ENCODE measurements around the gene STX4.

Gene STX4

DNA sequence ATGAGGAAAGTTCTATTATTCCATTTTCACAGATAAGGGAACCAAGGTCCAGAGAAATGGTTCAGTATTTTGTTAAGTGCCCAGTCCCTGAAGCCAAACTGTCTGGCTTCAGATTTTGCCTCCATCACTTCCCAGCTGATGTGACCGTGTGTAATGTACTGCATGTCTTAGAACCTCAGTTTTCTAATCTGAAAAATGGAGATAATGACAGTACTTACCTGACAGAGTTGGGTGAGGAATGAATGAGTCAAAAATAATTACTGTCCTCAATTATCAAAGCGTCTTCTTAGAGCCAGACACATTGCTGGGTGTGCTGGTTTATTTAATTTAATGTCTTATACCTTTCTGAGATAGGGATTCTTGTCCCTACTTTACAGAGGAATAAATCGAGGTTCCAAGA is 34.0 kb downstream of the STX4 start:
- no peak for DNase-seq (ENCODE audit: low spot score)

DNA sequence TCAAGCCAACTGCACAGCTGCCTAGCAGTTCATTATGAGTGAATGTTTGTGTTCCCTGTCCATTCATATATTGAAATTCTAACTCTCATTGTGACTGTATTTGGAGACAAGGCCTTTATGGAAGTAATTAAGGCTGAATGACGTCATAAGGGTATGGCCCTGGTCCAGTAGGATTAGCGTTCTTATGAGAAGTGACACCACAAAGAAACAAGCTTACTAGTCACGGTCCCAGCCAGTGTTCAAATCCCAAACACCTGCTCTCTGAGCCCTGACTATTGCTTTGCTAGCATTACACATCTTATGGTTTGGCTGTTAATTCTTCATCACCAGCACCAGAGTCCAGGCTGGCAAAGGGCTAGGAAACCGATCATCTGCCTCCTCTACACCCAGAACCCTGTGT is 38.5 kb downstream of the STX4 start:
- DNase-seq (ENCODE audit: low spot score) = peak; percentile 65

DNA sequence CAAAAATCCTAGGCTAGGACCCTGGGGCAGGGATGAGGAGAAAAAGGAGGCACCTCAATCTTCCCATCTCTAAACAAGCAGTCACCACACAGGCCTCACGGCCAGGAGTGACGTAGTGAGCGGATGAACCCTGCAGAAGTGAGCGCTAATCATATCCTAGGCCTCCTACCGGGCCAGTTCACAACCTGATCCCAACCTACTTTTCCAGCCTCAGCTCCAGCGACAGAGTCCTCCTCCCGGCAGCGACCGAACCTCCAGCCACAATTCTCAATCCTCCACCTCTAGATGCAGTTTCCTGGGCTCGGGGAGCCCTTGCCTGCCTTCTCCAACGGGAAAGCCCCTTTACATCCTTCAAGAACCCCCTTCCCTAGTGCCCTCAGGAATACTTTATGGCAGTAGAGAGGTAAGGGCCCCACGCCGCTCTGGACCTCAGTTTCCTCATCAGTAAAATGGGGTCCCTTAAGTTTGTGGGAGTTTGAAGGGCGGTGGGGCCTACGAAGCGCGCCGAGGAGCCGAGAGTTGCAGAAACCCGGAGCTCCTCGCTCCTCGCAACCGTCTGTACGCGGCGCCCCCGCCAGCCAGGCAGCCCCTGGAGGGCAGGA is 39.3 kb downstream of the STX4 start:
- DNase-seq (ENCODE audit: low spot score) = peak; percentile 39

DNA sequence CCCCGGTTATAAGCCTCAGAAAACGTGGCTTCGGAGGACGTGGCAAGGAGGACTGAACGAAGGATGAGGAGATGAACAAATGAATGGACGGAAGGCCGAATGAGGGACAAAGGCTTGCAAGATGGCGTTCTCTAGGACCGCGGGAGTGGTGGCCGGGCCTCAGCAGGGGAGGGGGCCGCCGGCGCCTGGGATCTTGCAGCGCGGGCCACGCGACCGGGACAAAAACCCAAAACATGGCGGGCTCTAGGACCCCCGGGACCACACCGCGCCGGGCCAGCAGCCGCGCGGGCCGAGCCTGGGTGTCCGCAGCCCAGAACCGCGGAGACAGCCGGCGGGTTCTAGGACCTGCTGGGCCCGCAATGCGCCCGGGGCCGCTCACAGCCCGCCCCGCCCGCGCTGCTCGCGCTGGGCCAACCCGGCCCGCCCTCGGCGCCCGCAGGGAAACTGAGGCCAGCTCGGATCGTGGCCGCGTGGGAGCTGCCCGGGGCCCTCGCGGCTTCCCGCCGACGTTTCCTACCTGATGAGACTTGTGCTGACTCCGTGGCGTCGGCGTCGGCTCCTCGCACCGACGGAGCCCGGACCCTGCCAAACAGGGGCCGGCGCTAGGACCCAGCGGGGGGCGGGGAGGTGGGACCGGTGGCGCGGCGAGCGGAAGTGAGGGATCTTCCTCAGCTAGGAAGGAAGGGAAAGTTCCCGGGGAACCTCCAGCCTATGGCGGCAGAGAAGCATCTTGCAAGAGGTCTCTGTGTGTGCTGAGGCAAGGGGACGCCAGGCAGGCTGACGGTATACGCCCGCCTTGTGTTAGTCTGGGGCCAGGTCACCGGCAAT is 40.0 kb downstream of the STX4 start:
- peak; percentile 89 for DNase-seq (ENCODE audit: low spot score)

DNA sequence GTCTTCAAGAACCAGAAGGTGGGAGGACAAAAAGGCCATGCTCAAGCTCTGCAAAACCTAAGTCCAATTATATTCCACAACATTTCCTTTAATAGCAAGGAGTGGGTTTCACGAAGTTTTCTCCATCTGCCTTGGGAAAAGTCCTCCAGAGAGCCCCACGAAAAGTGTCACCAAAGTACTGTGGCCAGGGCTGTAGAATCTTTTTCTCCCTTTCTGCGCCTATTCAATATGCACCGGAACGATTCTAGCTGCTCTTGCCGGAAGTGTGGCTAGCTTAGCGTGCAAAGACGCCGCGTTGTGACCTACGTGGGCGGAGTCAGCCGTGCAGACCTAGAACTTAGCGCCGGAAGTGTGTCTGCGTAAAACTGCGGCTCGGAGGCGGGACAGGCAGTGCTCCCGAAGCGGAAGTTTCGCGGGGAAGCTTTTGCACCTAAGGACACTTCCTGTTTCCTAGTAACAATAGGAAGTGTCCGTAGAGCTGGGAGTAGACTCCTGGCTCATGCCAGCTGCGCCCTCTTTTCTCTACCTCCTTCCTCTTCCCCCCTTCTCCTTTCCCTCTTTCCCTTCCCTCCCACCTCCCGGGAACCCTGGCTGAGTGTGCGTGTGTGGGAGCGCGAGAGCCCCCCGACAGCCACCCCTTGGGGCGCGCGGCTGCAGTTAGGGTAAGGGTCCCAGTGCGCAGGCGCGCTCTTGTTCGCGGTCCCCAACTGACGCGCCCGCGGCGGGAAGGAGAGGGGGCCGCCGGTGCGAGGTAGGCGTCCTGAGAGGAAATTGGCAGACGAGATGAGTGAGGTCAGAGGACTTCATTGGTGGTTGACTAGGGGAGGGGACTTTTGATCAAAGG is 40.8 kb downstream of the STX4 start, which contains the start of the genes ZNF646 and ZNF668:
TSS of gene ZNF646 (plus strand) at position 453 of the 844 bp plus-strand sequence. CDS start 1,903 bp downstream, outside the sequence.
TSS of gene ZNF668 (minus strand) at position 271 of the 844 bp plus-strand sequence. CDS start 9,781 bp downstream, outside the sequence.
- DNase-seq (ENCODE audit: low spot score) = peak; percentile 96

DNA sequence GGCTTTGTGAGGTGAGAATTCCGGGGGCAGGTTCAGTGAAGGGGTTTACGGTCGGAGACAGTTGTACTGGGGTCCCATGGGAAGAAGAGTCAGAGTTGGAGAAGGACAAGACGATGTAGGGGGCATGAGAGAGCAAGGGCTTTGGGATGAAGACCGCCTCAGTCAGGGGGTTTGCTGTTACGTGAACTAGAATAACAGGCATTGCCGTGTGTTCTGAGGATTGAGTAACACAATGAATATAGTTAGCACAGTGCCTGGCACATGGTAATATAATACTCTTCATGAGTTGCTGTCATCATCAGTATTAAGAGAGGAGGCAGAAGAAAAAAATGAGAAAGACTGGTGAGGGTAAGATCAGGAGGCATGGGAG is 41.4 kb downstream of the STX4 start:
- no peak for DNase-seq (ENCODE audit: low spot score)

DNA sequence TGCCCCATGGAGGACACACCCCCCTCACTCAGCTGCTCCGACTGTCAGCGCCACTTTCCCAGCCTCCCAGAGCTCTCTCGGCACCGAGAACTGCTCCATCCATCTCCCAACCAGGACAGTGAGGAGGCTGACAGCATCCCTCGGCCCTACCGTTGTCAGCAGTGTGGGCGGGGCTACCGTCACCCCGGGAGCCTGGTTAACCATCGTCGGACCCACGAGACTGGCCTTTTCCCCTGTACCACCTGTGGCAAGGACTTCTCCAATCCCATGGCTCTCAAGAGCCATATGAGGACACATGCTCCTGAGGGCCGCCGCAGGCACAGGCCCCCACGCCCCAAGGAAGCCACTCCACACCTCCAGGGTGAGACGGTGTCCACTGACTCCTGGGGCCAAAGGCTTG is 43.0 kb downstream of the STX4 start:
- no peak for DNase-seq (ENCODE audit: low spot score)

DNA sequence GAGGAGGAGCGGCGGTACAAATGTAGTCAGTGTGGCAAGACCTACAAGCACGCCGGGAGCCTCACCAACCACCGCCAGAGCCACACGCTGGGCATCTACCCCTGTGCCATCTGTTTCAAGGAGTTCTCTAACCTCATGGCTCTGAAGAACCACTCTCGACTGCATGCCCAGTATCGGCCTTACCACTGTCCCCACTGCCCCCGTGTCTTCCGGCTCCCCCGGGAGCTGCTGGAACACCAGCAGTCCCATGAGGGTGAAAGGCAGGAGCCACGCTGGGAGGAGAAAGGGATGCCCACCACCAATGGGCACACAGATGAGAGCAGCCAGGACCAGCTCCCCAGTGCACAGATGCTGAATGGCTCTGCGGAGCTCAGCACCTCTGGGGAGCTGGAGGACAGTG is 43.7 kb downstream of the STX4 start:
- no peak for DNase-seq (ENCODE audit: low spot score)

DNA sequence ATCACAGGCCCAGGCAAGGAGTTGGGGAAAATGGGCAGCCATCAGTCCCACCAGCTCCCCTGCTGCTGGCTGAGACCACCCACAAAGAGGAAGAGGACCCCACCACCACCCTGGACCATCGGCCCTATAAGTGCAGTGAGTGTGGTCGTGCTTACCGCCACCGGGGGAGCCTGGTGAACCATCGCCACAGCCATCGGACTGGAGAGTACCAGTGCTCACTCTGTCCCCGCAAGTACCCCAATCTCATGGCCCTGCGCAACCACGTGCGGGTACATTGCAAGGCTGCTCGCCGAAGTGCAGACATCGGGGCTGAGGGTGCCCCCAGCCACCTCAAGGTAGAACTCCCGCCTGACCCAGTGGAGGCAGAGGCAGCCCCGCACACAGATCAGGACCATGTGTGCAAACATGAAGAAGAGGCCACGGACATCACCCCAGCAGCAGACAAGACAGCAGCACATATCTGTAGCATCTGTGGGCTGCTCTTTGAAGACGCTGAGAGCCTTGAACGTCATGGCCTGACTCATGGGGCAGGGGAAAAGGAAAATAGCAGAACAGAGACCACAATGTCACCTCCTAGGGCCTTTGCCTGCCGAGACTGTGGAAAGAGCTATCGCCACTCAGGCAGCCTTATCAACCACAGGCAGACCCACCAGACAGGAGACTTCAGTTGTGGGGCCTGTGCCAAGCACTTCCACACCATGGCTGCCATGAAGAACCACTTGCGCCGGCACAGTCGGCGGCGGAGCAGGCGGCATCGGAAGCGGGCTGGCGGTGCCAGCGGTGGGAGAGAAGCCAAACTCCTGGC is 44.4 kb downstream of the STX4 start:
- no peak for DNase-seq (ENCODE audit: low spot score)

DNA sequence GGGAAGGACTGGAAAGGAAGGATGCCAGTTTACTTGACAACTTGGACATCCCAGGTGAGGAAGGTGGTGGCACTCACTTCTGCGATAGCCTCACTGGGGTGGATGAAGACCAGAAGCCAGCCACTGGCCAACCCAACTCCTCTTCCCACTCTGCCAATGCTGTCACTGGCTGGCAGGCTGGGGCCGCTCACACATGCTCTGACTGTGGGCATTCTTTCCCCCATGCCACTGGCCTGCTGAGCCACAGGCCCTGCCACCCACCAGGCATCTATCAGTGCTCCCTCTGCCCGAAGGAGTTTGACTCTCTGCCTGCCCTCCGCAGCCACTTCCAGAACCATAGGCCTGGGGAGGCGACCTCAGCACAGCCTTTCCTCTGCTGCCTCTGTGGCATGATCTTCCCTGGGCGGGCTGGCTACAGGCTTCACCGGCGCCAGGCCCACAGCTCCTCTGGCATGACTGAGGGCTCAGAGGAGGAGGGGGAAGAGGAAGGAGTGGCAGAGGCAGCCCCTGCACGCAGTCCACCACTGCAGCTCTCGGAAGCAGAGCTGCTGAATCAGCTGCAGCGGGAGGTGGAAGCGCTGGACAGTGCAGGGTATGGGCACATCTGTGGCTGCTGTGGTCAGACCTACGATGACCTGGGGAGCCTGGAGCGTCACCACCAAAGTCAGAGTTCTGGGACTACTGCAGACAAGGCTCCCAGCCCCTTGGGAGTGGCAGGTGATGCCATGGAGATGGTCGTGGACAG is 45.4 kb downstream of the STX4 start:
- DNase-seq (ENCODE audit: low spot score) = no peak

DNA sequence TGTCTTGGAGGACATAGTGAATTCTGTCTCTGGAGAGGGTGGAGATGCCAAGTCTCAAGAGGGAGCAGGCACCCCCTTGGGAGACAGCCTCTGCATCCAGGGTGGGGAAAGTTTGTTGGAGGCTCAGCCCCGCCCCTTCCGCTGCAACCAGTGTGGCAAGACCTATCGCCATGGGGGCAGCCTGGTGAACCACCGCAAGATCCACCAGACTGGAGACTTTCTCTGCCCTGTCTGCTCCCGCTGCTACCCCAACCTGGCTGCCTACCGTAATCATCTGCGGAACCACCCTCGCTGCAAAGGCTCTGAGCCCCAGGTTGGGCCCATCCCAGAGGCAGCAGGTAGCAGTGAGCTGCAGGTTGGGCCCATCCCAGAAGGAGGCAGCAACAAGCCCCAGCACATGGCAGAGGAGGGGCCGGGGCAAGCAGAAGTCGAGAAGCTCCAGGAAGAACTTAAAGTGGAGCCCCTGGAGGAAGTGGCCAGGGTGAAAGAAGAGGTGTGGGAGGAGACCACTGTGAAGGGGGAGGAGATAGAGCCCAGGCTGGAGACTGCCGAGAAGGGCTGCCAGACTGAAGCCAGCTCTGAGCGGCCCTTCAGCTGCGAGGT is 46.1 kb downstream of the STX4 start:
- no peak for DNase-seq (ENCODE audit: low spot score)

DNA sequence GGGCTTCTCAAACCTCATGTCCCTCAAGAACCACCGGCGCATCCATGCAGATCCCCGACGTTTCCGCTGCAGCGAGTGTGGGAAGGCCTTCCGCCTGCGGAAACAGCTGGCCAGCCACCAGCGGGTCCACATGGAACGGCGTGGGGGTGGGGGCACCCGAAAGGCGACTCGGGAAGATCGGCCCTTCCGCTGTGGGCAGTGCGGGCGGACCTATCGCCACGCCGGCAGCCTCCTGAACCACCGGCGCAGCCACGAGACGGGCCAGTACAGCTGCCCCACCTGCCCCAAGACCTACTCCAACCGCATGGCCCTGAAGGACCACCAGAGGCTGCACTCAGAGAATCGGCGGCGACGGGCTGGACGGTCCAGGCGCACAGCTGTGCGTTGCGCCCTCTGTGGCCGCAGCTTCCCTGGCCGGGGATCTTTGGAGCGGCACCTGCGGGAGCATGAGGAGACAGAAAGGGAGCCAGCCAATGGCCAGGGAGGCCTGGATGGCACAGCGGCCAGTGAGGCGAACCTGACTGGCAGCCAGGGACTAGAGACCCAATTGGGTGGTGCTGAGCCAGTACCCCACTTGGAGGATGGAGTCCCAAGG is 46.8 kb downstream of the STX4 start:
- no peak for DNase-seq (ENCODE audit: low spot score)

DNA sequence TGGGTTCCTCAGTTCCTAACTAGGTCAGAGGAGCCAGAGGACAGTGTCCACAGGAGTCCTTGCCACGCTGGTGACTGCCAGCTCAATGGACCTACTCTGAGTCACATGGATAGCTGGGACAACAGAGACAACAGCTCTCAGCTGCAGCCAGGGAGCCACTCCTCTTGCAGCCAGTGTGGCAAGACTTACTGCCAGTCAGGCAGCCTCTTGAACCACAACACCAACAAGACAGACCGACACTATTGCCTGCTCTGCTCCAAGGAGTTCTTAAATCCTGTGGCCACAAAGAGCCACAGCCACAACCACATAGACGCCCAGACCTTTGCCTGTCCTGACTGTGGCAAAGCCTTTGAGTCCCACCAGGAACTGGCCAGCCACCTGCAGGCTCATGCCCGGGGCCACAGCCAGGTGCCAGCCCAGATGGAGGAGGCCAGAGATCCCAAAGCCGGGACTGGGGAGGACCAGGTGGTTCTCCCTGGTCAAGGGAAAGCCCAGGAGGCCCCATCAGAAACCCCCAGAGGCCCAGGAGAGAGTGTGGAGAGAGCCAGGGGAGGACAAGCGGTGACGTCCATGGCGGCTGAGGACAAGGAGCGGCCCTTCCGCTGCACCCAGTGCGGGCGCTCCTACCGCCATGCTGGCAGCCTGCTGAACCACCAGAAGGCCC is 47.5 kb downstream of the STX4 start:
- DNase-seq (ENCODE audit: low spot score) = no peak

DNA sequence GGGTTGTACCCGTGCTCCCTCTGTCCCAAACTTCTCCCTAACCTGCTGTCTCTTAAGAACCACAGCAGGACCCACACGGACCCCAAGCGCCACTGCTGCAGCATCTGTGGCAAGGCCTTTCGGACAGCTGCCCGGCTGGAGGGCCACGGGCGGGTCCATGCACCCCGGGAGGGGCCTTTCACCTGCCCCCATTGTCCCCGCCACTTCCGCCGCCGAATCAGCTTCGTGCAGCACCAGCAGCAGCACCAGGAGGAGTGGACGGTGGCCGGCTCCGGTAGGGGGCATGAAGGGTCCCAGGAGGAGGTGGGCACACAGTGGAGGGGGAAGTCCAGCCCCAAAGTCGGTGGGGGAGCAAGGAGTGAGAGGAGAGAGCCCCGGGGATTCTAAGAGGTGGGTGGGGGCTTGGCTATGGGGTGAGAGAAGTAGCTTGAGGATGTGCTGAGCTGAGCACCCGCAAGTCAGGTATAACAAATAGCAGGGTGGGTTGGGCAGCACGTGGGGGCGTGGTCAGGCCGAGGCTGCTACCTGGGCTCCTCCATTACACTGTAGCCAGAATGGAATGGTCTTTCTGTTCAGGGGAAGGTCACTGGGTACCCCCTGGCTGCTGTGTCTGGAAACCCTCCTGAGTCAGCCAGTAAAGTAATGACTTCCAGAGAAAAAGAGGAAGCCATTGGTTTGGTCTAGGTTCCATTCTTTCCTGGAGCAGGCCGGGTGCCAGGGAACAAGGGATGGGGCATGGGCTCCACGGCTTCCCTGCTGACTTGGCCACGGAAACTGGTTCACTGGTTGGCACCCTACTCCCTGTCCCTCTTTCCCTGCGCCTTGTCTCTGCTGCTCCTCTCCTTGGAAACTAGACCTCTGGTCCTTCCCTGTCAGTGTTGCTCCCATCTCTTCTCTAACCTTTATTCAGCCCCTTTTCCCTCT is 48.3 kb downstream of the STX4 start:
- no peak for DNase-seq (ENCODE audit: low spot score)

DNA sequence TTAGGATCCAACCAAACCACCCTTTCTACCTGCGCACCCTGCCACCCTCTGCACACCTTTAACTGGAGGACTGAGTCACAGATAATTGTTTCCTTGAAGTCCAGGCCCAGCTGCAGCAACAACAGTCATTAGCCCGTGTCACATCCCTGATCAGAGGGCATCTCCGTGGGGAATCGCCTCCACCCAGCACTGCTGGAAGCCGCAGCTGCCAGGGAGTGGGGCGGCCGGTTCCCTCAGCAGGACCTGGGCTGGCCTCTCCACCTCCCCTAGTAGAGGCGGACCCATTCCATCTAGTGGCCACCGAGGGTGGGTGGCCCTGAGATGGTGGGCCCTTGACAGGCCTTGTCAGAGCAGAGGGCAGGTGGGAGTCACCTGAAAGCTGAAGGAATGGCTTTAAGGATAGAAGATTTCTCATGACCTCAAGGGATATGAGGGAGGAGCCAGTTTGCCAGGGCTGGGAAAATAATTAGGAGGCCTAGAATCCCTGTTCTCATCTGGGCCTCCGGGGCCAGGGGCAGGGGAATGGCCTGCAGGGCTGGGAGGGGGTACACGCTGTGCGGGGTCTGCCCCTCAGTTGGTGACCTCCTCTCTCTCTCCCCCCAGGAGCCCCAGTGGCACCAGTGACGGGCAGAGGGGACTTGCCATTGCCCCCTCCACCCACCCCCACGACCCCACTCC is 49.1 kb downstream of the STX4 start:
- no peak for DNase-seq (ENCODE audit: low spot score)

DNA sequence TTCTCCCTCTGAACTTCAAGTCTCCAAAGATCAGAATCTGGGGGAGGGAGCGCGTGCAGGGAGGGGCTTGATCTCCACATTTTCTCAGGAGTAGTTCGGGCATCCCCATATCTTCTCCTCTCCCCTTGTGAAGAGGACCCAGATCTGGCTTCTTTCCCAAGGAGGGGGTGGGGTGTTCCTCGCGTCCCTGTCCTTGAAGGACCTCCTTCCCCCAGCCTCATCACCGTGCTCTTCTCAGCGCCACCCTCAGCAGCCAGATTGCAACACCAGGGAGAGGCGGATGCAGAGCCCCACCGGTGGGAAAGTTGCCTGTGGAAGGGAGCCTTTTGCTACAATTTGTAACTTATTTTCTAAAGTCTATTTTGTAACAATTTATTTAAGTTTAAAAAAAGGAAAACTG is 49.7 kb downstream of the STX4 start:
- DNase-seq (ENCODE audit: low spot score) = no peak

DNA sequence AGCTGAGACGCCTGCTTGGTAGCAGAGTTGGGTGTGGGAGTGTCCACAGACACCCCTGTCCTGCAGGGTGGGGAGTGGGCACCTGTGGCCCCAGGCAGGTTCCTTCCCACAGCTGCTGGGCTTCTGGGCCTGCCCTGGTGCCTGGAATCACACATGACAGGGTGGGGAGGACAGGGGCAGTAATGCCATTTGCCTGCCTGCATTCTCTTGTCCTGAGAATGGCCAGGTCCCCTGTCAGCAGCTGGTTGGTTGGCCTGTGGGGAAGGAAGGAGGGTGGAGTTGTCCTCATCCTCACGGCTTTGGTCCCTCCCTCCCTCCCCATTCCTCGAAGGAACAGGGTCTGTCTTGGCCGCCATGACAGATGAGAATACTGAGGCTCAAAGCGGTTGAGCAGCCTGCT is 50.2 kb downstream of the STX4 start:
- DNase-seq (ENCODE audit: low spot score) = no peak

DNA sequence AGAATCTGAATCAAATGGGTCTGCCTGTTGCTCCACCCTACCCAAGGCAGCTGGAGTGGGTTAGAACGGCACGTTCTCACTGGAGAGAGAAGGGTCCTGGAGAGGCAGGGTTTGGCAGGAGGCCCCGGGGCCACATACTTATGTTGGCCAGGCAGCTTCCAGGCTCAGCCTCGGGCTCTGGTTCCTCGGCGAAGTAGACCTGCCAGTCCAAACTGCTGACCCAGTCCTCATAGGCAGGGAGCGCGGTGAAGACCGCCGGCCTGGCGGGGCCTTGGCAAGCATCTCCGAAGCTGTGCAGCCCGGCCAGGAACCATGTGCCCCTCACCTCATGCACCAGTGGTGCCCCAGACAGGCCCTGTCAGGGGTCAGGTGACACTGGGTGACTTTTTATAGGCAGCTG is 50.6 kb downstream of the STX4 start:
- DNase-seq (ENCODE audit: low spot score) = no peak
